ENCODE data around the gene UMODL1. TPM values are rescaled to one million over a fixed set of nuclear protein-coding genes. Genes with fewer than 3 reads are reported as not detected.

The UMODL1 gene
- total and polyA plus RNA-seq, 2 donors (not counting 3 experiments of a cell fraction or from before 2014, with no cell fraction given): not detected

GRCh38 chr21:42121794-42122193, 50.7 kb downstream of the UMODL1 start:
- BruUV-seq (replicated peaks): no TSS peak
- POLR2A ChIA-PET: no interaction called here
- FAIRE-seq (no peak), DNase-seq (ENCODE audit: low read depth, low spot score) (no peak)
- H3K79me2 ChIP-seq (ENCODE audit: control insufficient read depth, insufficient read depth, low read length): no peaks in the 10 kb centered on the region
- dilution Hi-C loops (cut with MboI; ENCODE audit: extremely low pct_ligation_motif_present, low sequenced_read_pairs): no loop called here
- H3K4me3 ChIP-seq (replicated peaks in 1 of 3; ENCODE audit: insufficient read depth in 1 of 3, low read depth in 1 of 3, low read length in 3 of 3): no peak overlapping the region
- no peaks in the 10 kb centered on the region for H3K36me3 ChIP-seq (ENCODE audit: control insufficient read depth in 2 of 2, extremely low read depth in 1 of 2, insufficient read depth in 2 of 2, low read length in 2 of 2)
- H3K9ac ChIP-seq (replicated peaks; ENCODE audit: extremely low read depth, insufficient read depth, low read length): no peak overlapping the region
- intact Hi-C loops (cut with micrococcal nuclease): no loop called here
- peaks cover 22 to 23% of the 10 kb centered on the region in 2 experiments for H3K27me3 ChIP-seq (ENCODE audit: control insufficient read depth in 2 of 2, insufficient read depth in 2 of 2, low read length in 2 of 2)
- no peak overlapping the region for H3K27ac ChIP-seq (ENCODE audit: insufficient read depth, low read depth, low read length)
- no peak overlapping the region for H2AFZ ChIP-seq (ENCODE audit: low read depth, low read length)
- H4K20me1 ChIP-seq (replicated peaks; ENCODE audit: control insufficient read depth, extremely low read depth, insufficient read depth, low read length): no peaks in the 10 kb centered on the region
- CTCF ChIA-PET: interaction anchor here (2.7 kb wide), 1 partner anchor 305 kb away, joined by 12 read pairs; no protein-coding TSS in a partner anchor
- peaks cover 4% of the 10 kb centered on the region for H3K4me1 ChIP-seq (ENCODE audit: control insufficient read depth, extremely low read depth, insufficient read depth, low read length)
- no peak overlapping the region for H3K4me2 ChIP-seq (ENCODE audit: insufficient read depth, low read length)
- no peaks in the 10 kb centered on the region for H3K9me3 ChIP-seq (replicated peaks; ENCODE audit: control insufficient read depth, insufficient read depth, low read length)
- no peak for TF ChIP-seq MYC (IDR thresholded peaks at IDR 0.05; ENCODE audit: low read depth, low read length)
- H3K9me1 ChIP-seq (replicated peaks; ENCODE audit: control insufficient read depth, extremely low read depth, insufficient read depth, low read length): no peaks in the 10 kb centered on the region

GRCh38 chr21:42122398-42122797, 51.3 kb downstream of the UMODL1 start:
- no peaks in the 10 kb centered on the region for H3K9me1 ChIP-seq (replicated peaks; ENCODE audit: control insufficient read depth, extremely low read depth, insufficient read depth, low read length)
- no TSS peak for BruUV-seq (replicated peaks)
- H3K9me3 ChIP-seq (replicated peaks; ENCODE audit: control insufficient read depth, insufficient read depth, low read length): no peaks in the 10 kb centered on the region

More at GRCh38 chr21:42122398-42122797, 51.3 kb downstream of the UMODL1 start:
- Histone ChIP-seq H2AFZ (ENCODE audit: low read depth, low read length) (no peak overlapping the region), H3K4me3 (replicated peaks in 1 of 3; ENCODE audit: insufficient read depth in 1 of 3, low read depth in 1 of 3, low read length in 3 of 3) (no peak overlapping the region), H3K4me1 (ENCODE audit: control insufficient read depth, extremely low read depth, insufficient read depth, low read length) (no peaks in the 10 kb centered on the region), H3K9ac (replicated peaks; ENCODE audit: extremely low read depth, insufficient read depth, low read length) (no peak overlapping the region), H3K36me3 (ENCODE audit: control insufficient read depth in 2 of 2, extremely low read depth in 1 of 2, insufficient read depth in 2 of 2, low read length in 2 of 2) (no peaks in the 10 kb centered on the region), H3K79me2 (ENCODE audit: control insufficient read depth, insufficient read depth, low read length) (no peaks in the 10 kb centered on the region), H3K27me3 (ENCODE audit: control insufficient read depth in 2 of 2, insufficient read depth in 2 of 2, low read length in 2 of 2) (peaks cover 22 to 23% of the 10 kb centered on the region in 2 experiments), H4K20me1 (replicated peaks; ENCODE audit: control insufficient read depth, extremely low read depth, insufficient read depth, low read length) (no peaks in the 10 kb centered on the region), H3K4me2 (ENCODE audit: insufficient read depth, low read length) (no peak overlapping the region), H3K27ac (ENCODE audit: insufficient read depth, low read depth, low read length) (no peak overlapping the region)
- ChIA-PET CTCF (interaction anchor here (2.7 kb wide), 1 partner anchor 306 kb away, joined by 12 read pairs; no protein-coding TSS in a partner anchor), POLR2A (no interaction called here)
- dilution Hi-C loops (cut with MboI; ENCODE audit: extremely low pct_ligation_motif_present, low sequenced_read_pairs): no loop called here
- TF ChIP-seq GATA2 (IDR thresholded peaks at IDR 0.05; ENCODE audit: insufficient read depth, insufficient read length, low read depth, low read length) (no peak), POLR2AphosphoS5 (IDR thresholded peaks at IDR 0.05; ENCODE audit: insufficient read depth, low read depth, low read length) (no peak), FOS (IDR thresholded peaks at IDR 0.05; ENCODE audit: borderline replicate concordance, insufficient read depth, low read length) (no peak), JUN (IDR thresholded peaks at IDR 0.05; ENCODE audit: borderline replicate concordance, insufficient read depth, insufficient read length, low read depth) (no peak), POLR2A (IDR thresholded peaks at IDR 0.05; ENCODE audit: low read depth, low read length) (no peak), EZH2 (IDR thresholded peaks at IDR 0.05; ENCODE audit: borderline replicate concordance, low read depth, low read length, severe bottlenecking) (no peak), MYC (IDR thresholded peaks at IDR 0.05; ENCODE audit: low read depth, low read length) (no peak)
- TF ChIP-seq, protein P1, sequence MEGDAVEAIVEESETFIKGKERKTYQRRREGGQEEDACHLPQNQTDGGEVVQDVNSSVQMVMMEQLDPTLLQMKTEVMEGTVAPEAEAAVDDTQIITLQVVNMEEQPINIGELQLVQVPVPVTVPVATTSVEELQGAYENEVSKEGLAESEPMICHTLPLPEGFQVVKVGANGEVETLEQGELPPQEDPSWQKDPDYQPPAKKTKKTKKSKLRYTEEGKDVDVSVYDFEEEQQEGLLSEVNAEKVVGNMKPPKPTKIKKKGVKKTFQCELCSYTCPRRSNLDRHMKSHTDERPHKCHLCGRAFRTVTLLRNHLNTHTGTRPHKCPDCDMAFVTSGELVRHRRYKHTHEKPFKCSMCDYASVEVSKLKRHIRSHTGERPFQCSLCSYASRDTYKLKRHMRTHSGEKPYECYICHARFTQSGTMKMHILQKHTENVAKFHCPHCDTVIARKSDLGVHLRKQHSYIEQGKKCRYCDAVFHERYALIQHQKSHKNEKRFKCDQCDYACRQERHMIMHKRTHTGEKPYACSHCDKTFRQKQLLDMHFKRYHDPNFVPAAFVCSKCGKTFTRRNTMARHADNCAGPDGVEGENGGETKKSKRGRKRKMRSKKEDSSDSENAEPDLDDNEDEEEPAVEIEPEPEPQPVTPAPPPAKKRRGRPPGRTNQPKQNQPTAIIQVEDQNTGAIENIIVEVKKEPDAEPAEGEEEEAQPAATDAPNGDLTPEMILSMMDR (IDR thresholded peaks at IDR 0.05; ENCODE audit: extremely low read depth in 1 of 2, insufficient read depth in 1 of 2, low read depth in 1 of 2, low read length in 2 of 2): no peak
- TF ChIP-seq, protein P2, sequence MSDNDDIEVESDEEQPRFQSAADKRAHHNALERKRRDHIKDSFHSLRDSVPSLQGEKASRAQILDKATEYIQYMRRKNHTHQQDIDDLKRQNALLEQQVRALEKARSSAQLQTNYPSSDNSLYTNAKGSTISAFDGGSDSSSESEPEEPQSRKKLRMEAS (IDR thresholded peaks at IDR 0.05; ENCODE audit: insufficient read depth, insufficient read length): no peak
- no peak for DNase-seq (ENCODE audit: low read depth, low spot score)
- intact Hi-C loops (cut with micrococcal nuclease): no loop called here
- no peak for FAIRE-seq

All from endothelial cell of umbilical vein (primary cell).